Stomach (tissue), 9 donors: ENCODE measurements around the gene LRRC4B. TPM values are rescaled to one million over a fixed set of nuclear protein-coding genes. Genes with fewer than 3 reads are reported as not detected.
A peak's percentile ranks its signal among the peaks of the same experiment; 100 is the strongest.

Source experiments
- DNase-seq, 2 donors: peaks; one replicate each; pipeline versions ENCODE4 v3.0.0 to v3.0.0-alpha.2; 2013 to 2019
- H3K27ac ChIP-seq, 5 donors: fragments of 200-600 bp in 4 of 5; sonication (generic) in 4 of 5; one replicate each; pipeline ENCODE4 v1.5.1; 2013 to 2019; ENCODE audit warnings: mild to moderate bottlenecking in 1 of 5, moderate library complexity in 1 of 5
- H3K27me3 ChIP-seq, 3 donors: fragments of 200-600 bp; sonication (generic); one replicate each; pipeline ENCODE4 v1.5.1; 2017 to 2019; ENCODE audit warnings: mixed run types in 1 of 3
- H3K36me3 ChIP-seq, 4 donors: fragments of 200-600 bp; sonication (generic); 1 replicate in 3 of 4; 2 replicates in 1 of 4; pipeline ENCODE4 v1.5.1; 2016 to 2019
- H3K4me1 ChIP-seq, 4 donors: fragments of 200-600 bp; sonication (generic); one replicate each; pipeline ENCODE4 v1.5.1; 2016 to 2019
- H3K4me3 ChIP-seq, 4 donors: fragments of 200-600 bp; sonication (generic) in 3 of 4; one replicate each; pipeline ENCODE4 v1.5.1; 2016 to 2019; ENCODE audit warnings: mild to moderate bottlenecking in 1 of 4
- H3K9me3 ChIP-seq, 4 donors: fragments of 200-600 bp; sonication (generic); one replicate each; pipeline ENCODE4 v1.5.1; 2016 to 2019
- EP300 ChIP-seq: sonication (generic); formaldehyde crosslinking; IDR thresholded peaks from one replicate; pipeline ENCODE4 v1.6.1; 2017; ENCODE audit warnings: antibody characterized with exemption
- POLR2A ChIP-seq, 4 donors: fragments of 450-650 bp; IDR thresholded peaks; one replicate each; pipeline ENCODE4 v1.6.1; 2016; ENCODE audit warnings: antibody characterized with exemption in 4 of 4, control low read depth in 2 of 4, mild to moderate bottlenecking in 1 of 4, moderate library complexity in 1 of 4
- POLR2AphosphoS5 ChIP-seq, 3 donors: sonication (generic); formaldehyde crosslinking; IDR thresholded peaks; one replicate each; pipeline ENCODE4 v1.6.1; 2016; ENCODE audit warnings: antibody characterized with exemption in 3 of 3
- WGBS, 5 donors: extraction: QIAGEN DNeasy Blood & Tissue Kit in 3 of 5; methylation state at CpG; one replicate each; pipeline versions ENCODE4 v1.1.5 to v1.1.7; 2013 to 2018; 5-methylcytosine and 5-hydroxymethylcytosine counted together
- intact Hi-C: fragments of 100-400 bp; cut with DNase I; formaldehyde crosslinking; loops from one replicate; pipeline ENCODE4 v1.15.1; 2023; ENCODE audit warnings: low total_unique reads
- polyA plus RNA-seq, 3 donors: library from polyadenylated mRNA; stranded (reverse); fragments of 200-250 nt; gene quantifications; one replicate each; pipeline ENCODE4 v1.2.3, GENCODE V29; 2013
- total RNA-seq, 5 donors: library from RNA; depleted of rRNA; stranded (reverse); fragments of >200 nt; gene quantifications; one replicate each; pipeline versions ENCODE4 v1.1.0 to v1.2.3, GENCODE V29; 2014 to 2016
- TF ChIP-seq, protein P1 (sequence below), 7 experiments: fragments of 450-650 bp in 4 of 7; fragments of 200-600 bp in 3 of 7; sonication (generic) in 3 of 7; IDR thresholded peaks; one replicate each; pipeline ENCODE4 v1.5.1; 2016 to 2019; ENCODE audit warnings: antibody characterized with exemption in 7 of 7, control low read depth in 2 of 7, mild to moderate bottlenecking in 1 of 7
- donor health status: healthy with polysubstance abuse.
- donor health status: Bipolar disorder and iron deficiency.
- donor health status: healthy.

Gene LRRC4B
- total and polyA plus RNA-seq, 8 donors: 0.45 to 4.4 (median 1.5) TPM; not detected in 1

DNA sequence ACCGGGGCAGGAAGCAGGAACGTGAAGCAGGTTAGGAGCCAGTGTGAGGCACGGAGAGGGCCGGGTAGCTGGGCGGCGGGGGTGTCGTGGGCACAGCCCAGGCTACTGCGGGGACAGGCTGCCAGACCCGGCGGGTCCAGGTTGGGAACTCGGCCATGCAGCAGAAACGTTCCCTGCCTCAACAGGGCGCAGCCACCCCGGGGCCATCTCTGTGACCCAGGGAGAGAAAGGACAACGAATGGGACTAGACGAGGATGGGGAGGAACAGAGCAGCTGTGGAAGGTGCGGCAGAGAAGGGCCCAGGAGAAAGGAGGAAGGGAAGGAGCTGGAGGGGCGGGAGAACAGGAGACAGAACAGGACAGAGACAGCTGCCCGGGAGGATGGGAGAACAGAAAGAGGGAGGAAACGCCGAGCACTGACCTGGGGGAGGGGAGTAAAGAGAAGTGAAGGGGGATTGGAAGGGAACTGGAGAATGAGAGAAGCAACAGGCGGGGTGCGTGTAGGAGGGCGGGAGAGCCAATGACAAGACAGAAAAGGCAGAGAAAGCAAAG lies 78.7 kb downstream of the LRRC4B start:
- Histone ChIP-seq H3K27ac (no peak overlapping the region), H3K27me3 (peaks cover 0 to 50% (median 11%) of the 10 kb centered on the region in 3 donors), H3K4me3 (no peak overlapping the region), H3K4me1 (peaks cover 0 to 5% (median 0%) of the 10 kb centered on the region in 4 donors), H3K9me3 (peaks cover 0 to 4% (median 0%) of the 10 kb centered on the region in 4 donors), H3K36me3 (peaks cover 0 to 17% (median 10%) of the 10 kb centered on the region in 4 donors)
- TF ChIP-seq, protein P1, sequence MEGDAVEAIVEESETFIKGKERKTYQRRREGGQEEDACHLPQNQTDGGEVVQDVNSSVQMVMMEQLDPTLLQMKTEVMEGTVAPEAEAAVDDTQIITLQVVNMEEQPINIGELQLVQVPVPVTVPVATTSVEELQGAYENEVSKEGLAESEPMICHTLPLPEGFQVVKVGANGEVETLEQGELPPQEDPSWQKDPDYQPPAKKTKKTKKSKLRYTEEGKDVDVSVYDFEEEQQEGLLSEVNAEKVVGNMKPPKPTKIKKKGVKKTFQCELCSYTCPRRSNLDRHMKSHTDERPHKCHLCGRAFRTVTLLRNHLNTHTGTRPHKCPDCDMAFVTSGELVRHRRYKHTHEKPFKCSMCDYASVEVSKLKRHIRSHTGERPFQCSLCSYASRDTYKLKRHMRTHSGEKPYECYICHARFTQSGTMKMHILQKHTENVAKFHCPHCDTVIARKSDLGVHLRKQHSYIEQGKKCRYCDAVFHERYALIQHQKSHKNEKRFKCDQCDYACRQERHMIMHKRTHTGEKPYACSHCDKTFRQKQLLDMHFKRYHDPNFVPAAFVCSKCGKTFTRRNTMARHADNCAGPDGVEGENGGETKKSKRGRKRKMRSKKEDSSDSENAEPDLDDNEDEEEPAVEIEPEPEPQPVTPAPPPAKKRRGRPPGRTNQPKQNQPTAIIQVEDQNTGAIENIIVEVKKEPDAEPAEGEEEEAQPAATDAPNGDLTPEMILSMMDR (IDR thresholded peaks at IDR 0.05): no peak
- TF ChIP-seq POLR2A (IDR thresholded peaks at IDR 0.05) (no peak), POLR2AphosphoS5 (IDR thresholded peaks at IDR 0.05) (no peak), EP300 (no peak)
- no peak for DNase-seq
- 41 to 56% (median 55%) methylated on average over 24 of the region's 24 CpGs for WGBS, 5 donors
- intact Hi-C loops: no loop called here

DNA sequence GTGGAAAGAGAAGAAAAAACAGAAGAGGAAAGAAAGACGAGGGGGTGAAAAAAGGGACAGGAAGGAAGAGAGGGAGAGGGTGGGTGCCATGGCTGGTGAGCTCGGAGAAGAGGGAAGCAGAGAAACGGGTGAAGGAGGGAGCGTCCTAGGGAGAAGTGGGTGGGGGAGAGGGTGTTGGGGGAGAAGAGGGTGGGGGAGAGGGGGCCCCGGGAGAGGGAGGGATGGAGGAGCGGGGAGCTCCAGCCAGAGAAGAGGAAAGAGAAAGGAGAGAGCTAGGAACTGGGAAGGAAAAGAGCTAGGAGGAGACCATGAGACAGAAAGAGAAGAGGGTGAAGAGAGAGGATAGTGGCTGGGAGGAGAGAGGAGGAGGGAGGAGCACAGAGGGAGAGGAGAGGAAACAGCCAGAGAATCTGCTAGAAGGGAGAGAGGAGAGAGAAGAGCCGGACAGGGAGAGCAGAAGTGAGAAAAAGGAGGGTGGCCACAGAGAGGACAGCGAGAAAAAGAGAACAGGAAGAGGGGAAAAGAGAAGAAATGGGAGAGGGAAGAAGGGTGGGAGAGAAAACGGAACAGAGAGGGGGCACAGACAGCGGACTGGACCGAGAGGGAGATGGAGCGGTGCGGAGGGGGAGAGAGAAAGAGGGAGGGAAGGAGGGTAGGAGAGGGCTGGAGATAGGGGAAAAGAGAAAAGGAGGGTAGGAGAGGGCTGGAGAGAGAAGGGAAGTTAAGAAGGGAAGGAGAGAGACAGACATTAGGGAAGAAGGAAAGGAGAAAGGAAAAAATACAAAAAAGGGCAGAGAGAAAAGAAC lies 79.6 kb downstream of the LRRC4B start:
- DNase-seq: no peak
- intact Hi-C loops: no loop called here
- TF ChIP-seq EP300 (no peak), POLR2AphosphoS5 (IDR thresholded peaks at IDR 0.05) (no peak), POLR2A (IDR thresholded peaks at IDR 0.05) (no peak)
- TF ChIP-seq, protein P1 (IDR thresholded peaks at IDR 0.05): no peak
- Histone ChIP-seq H3K27me3 (peaks cover 0 to 50% (median 11%) of the 10 kb centered on the region in 3 donors), H3K4me1 (peaks cover 0 to 5% (median 0%) of the 10 kb centered on the region in 4 donors), H3K36me3 (peaks cover 0 to 27% (median 19%) of the 10 kb centered on the region in 4 donors), H3K27ac (no peak overlapping the region), H3K4me3 (no peak overlapping the region), H3K9me3 (peaks cover 0 to 4% (median 0%) of the 10 kb centered on the region in 4 donors)
- 31 to 38% (median 34%) methylated on average over 13 of the region's 13 CpGs for WGBS, 5 donors

DNA sequence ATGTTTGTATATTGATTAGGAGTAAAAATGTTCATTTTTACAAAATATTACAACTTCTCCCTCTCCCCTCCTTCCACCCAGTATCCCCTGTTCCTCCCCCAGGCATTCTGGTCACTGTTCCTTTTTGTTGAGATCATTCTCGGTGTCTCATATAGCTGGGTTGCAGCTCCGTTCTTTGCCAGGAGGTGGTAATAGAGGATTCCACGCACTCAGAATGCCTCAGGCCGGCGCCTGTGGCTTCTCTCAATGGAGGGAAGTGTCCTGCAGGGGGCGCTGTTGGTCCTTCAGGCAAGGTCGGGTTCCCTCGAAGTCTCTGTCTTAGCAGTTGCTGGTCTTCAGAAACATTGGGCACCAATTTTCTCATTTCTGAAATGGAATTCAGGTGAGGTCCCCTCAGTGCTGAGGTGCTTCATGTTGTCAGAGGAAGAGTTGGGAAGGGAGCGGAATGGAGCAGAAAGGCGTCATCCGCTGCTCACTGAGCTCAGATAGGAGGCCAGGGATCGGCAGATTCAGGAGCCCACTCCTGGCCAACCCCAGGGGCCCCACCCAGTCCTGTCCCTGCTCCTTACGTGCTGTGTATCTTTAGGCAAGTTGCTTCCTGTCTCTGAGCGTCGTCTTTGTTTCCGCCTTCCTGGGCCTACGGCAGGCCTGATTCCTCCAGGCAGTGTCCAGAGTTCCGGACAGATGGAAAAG lies 81.3 kb downstream of the LRRC4B start:
- 66 to 78% (median 75%) methylated on average over 18 of the region's 18 CpGs for WGBS, 5 donors

More for the DNA sequence above, 81.3 kb downstream of the LRRC4B start:
- H3K9me3 ChIP-seq: peaks cover 0 to 4% (median 0%) of the 10 kb centered on the region in 4 donors
- no peak overlapping the region for H3K4me3 ChIP-seq
- no peak for TF ChIP-seq POLR2AphosphoS5 (IDR thresholded peaks at IDR 0.05)
- TF ChIP-seq, protein P1 (IDR thresholded peaks at IDR 0.05): peak in 1 of 7 experiments; percentile 19
- intact Hi-C loops: no loop called here
- peaks cover 0 to 50% (median 11%) of the 10 kb centered on the region in 3 donors for H3K27me3 ChIP-seq
- DNase-seq: no peak
- no peak overlapping the region for H3K27ac ChIP-seq
- peaks cover 0 to 5% (median 0%) of the 10 kb centered on the region in 4 donors for H3K4me1 ChIP-seq
- H3K36me3 ChIP-seq: peaks cover 9 to 43% (median 35%) of the 10 kb centered on the region in 4 donors
